SK-N-SH treated with all-trans-retinoic acid at 6 μM for 48 hours (cell line): ENCODE measurements around the gene SARNP.

Experiments used
- ARNTL ChIP-seq: fragments of 450-650 bp; formaldehyde crosslinking; IDR thresholded peaks from 2 replicates; pipeline ENCODE4 v1.5.0; 2020; ENCODE audit warnings: low read depth, mild to moderate bottlenecking, moderate library complexity, borderline replicate concordance
- BACH2 ChIP-seq: fragments of 250-450 bp; sonication (Bioruptor Pico); IDR thresholded peaks from 2 replicates; pipeline ENCODE4 v1.9.0; 2021; ENCODE audit warnings: mild to moderate bottlenecking, borderline replicate concordance
- CSDC2 ChIP-seq: fragments of 250-450 bp; sonication (Bioruptor Pico); IDR thresholded peaks from 2 replicates; pipeline ENCODE4 v1.5.0; 2020; ENCODE audit warnings: mild to moderate bottlenecking, moderate library complexity
- ISL1 ChIP-seq: fragments of 250-450 bp; sonication (Bioruptor Pico); IDR thresholded peaks from 2 replicates; pipeline ENCODE4 v2.1.2; 2022; ENCODE audit warnings: mild to moderate bottlenecking, moderate library complexity
- OSR1 ChIP-seq: fragments of 250-450 bp; sonication (Bioruptor Pico); IDR thresholded peaks from 2 replicates; pipeline ENCODE4 v1.8.0; 2022; ENCODE audit warnings: moderate library complexity, mild to moderate bottlenecking, inconsistent platforms
- POU6F1 ChIP-seq: fragments of 250-450 bp; sonication (Bioruptor Pico); IDR thresholded peaks from 2 replicates; pipeline ENCODE4 v1.8.0; 2021; ENCODE audit warnings: low read depth, mild to moderate bottlenecking, moderate library complexity, borderline replicate concordance
- PPARA ChIP-seq: fragments of 250-450 bp; sonication (Bioruptor Pico); IDR thresholded peaks from 2 replicates; pipeline ENCODE4 v1.5.0; 2020; ENCODE audit warnings: mild to moderate bottlenecking, borderline replicate concordance
- RARB ChIP-seq: fragments of 250-450 bp; sonication (Bioruptor Pico); IDR thresholded peaks from 2 replicates; pipeline ENCODE4 v1.8.0; 2021; ENCODE audit warnings: mild to moderate bottlenecking, moderate library complexity
- TOX ChIP-seq: fragments of 250-450 bp; sonication (Bioruptor Pico); IDR thresholded peaks from 2 replicates; pipeline ENCODE4 v1.8.0; 2021; ENCODE audit warnings: mild to moderate bottlenecking, moderate library complexity, borderline replicate concordance
- ZFP30 ChIP-seq: fragments of 450-650 bp; formaldehyde crosslinking; IDR thresholded peaks from 2 replicates; pipeline ENCODE4 v1.5.0; 2022; ENCODE audit warnings: mild to moderate bottlenecking, moderate library complexity
- TF ChIP-seq, protein P1 (sequence below): fragments of 250-450 bp; sonication (Bioruptor Pico); IDR thresholded peaks from 2 replicates; pipeline ENCODE4 v1.8.0; 2020; ENCODE audit warnings: mild to moderate bottlenecking, moderate library complexity, borderline replicate concordance
- TF ChIP-seq, protein P2 (sequence below): fragments of 250-450 bp; sonication (Bioruptor Pico); IDR thresholded peaks from 2 replicates; pipeline ENCODE4 v1.5.1; 2021; ENCODE audit warnings: mild to moderate bottlenecking, moderate library complexity
- TF ChIP-seq, protein P3 (sequence below): fragments of 250-450 bp; sonication (Bioruptor Pico); IDR thresholded peaks from 2 replicates; pipeline ENCODE4 v1.5.1; 2020; ENCODE audit warnings: low read depth, mild to moderate bottlenecking, moderate library complexity

- TF ChIP-seq, protein P1, sequence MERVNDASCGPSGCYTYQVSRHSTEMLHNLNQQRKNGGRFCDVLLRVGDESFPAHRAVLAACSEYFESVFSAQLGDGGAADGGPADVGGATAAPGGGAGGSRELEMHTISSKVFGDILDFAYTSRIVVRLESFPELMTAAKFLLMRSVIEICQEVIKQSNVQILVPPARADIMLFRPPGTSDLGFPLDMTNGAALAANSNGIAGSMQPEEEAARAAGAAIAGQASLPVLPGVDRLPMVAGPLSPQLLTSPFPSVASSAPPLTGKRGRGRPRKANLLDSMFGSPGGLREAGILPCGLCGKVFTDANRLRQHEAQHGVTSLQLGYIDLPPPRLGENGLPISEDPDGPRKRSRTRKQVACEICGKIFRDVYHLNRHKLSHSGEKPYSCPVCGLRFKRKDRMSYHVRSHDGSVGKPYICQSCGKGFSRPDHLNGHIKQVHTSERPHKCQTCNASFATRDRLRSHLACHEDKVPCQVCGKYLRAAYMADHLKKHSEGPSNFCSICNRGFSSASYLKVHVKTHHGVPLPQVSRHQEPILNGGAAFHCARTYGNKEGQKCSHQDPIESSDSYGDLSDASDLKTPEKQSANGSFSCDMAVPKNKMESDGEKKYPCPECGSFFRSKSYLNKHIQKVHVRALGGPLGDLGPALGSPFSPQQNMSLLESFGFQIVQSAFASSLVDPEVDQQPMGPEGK: no peak
- TF ChIP-seq POU6F1 (no peak), CSDC2 (CRISPR knock-in tag) (no peak), PPARA (CRISPR knock-in tag) (no peak), RARB (CRISPR knock-in tag) (no peak), BACH2 (no peak), ZFP30 (CRISPR knock-in tag) (no peak), ISL1 (no peak), ARNTL (CRISPR knock-in tag) (no peak), TOX (CRISPR knock-in tag) (no peak), OSR1 (no peak)
- TF ChIP-seq, protein P2, sequence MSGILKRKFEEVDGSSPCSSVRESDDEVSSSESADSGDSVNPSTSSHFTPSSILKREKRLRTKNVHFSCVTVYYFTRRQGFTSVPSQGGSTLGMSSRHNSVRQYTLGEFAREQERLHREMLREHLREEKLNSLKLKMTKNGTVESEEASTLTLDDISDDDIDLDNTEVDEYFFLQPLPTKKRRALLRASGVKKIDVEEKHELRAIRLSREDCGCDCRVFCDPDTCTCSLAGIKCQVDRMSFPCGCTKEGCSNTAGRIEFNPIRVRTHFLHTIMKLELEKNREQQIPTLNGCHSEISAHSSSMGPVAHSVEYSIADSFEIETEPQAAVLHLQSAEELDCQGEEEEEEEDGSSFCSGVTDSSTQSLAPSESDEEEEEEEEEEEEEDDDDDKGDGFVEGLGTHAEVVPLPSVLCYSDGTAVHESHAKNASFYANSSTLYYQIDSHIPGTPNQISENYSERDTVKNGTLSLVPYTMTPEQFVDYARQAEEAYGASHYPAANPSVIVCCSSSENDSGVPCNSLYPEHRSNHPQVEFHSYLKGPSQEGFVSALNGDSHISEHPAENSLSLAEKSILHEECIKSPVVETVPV (CRISPR knock-in tag): no peak
- TF ChIP-seq, protein P3, sequence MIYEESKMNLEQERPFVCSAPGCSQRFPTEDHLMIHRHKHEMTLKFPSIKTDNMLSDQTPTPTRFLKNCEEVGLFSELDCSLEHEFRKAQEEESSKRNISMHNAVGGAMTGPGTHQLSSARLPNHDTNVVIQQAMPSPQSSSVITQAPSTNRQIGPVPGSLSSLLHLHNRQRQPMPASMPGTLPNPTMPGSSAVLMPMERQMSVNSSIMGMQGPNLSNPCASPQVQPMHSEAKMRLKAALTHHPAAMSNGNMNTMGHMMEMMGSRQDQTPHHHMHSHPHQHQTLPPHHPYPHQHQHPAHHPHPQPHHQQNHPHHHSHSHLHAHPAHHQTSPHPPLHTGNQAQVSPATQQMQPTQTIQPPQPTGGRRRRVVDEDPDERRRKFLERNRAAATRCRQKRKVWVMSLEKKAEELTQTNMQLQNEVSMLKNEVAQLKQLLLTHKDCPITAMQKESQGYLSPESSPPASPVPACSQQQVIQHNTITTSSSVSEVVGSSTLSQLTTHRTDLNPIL: no peak
Measured at GRCh38 chr12:55738123-55739024, 79.2 kb downstream of the SARNP start.
